ENCODE results near the gene GRM5.

GRM5 gene

GRCh38 chr11:88454881-88455280 is 610.9 kb downstream of the GRM5 start:
- Histone ChIP-seq H3K9me3 (ENCODE audit: control insufficient read depth, low read length) (no peaks in the 10 kb centered on the region), H3K27me3 (replicated peaks; ENCODE audit: control insufficient read depth, insufficient read depth, low read length) (no peaks in the 10 kb centered on the region), H3K36me3 (ENCODE audit: control insufficient read depth, insufficient read depth, low read length, severe bottlenecking) (no peaks in the 10 kb centered on the region), H3K4me1 (ENCODE audit: control insufficient read depth, insufficient read depth, low read length) (no peaks in the 10 kb centered on the region), H3K9ac (ENCODE audit: low read length) (no peak overlapping the region), H3K4me3 (ENCODE audit: low read length) (no peak overlapping the region)
- DNase-seq (ENCODE audit: low read depth): no peak
